ENCODE data around the gene PDE8A. TPM values are rescaled to one million over a fixed set of nuclear protein-coding genes. Genes with fewer than 3 reads are reported as not detected.

Gene PDE8A
- total and polyA plus RNA-seq, 2 of the 13 experiments (the other 11 are each of a cell fraction or from before 2014, with no cell fraction given) = 26.3 to 48.5 TPM

GRCh38 chr15:84980196-84981053 is 1.2 kb upstream of the PDE8A start (continued):
- no peak for TF ChIP-seq ZNF512B (CRISPR knock-in tag; IDR thresholded peaks at IDR 0.05; ENCODE audit: borderline replicate concordance)
- TF ChIP-seq SRSF1 (optimal IDR thresholded peaks at IDR 0.05; ENCODE audit: low read depth, low read length) = no peak
- no peak for TF ChIP-seq MZF1 (CRISPR knock-in tag; IDR thresholded peaks at IDR 0.05; ENCODE audit: borderline replicate concordance)
- TF ChIP-seq TEAD2 (CRISPR knock-in tag; IDR thresholded peaks at IDR 0.05) = no peak
- peak; percentile 50; the same call in 1 of the 2 replicates for TF ChIP-seq SALL2 (CRISPR knock-in tag; IDR thresholded peaks at IDR 0.05)
- 0 out of 2 replicates have a peak, but pooled peaks have one; percentile 51 for TF ChIP-seq NR2F2 (IDR thresholded peaks at IDR 0.05; ENCODE audit: borderline replicate concordance, low read depth)
- peak; percentile 70 for TF ChIP-seq LBX2 (CRISPR knock-in tag; IDR thresholded peaks at IDR 0.05; ENCODE audit: borderline replicate concordance)
- TF ChIP-seq ZNF580 (CRISPR knock-in tag; IDR thresholded peaks at IDR 0.05; ENCODE audit: borderline replicate concordance, low read depth) = peak; percentile 89; the same call in 1 of the 2 replicates
- TF ChIP-seq NR2C2 (CRISPR knock-in tag; IDR thresholded peaks at IDR 0.05; ENCODE audit: borderline replicate concordance) = peak; percentile 84
- TF ChIP-seq DZIP1 (CRISPR knock-in tag; IDR thresholded peaks at IDR 0.05) = peak; percentile 79; the same call in 1 of the 2 replicates
- TF ChIP-seq PATZ1 (CRISPR knock-in tag; IDR thresholded peaks at IDR 0.05) = peak; percentile 80
- TF ChIP-seq MEIS2 (CRISPR knock-in tag; IDR thresholded peaks at IDR 0.05) = peak; percentile 62; the same call in 1 of the 2 replicates
- TF ChIP-seq KLF9 (CRISPR knock-in tag; IDR thresholded peaks at IDR 0.05; ENCODE audit: low read depth) = peak; percentile 99
- TF ChIP-seq RFXAP (CRISPR knock-in tag; IDR thresholded peaks at IDR 0.05; ENCODE audit: borderline replicate concordance) = peak; percentile 29; the same call in 1 of the 2 replicates
- peak; percentile 92 for TF ChIP-seq MYPOP (CRISPR knock-in tag; IDR thresholded peaks at IDR 0.05)
- TF ChIP-seq SOX13 (IDR thresholded peaks at IDR 0.05) = peak; percentile 37; the same call in 1 of the 2 replicates
- TF ChIP-seq SOX13 (CRISPR knock-in tag; conservative IDR thresholded peaks at IDR 0.05 in 1 of 2, IDR thresholded peaks at IDR 0.05 in 1 of 2) = 0 out of 4 replicates have a peak, but pooled peaks of 1 of the 2 experiments have one; percentile 35
- peak; percentile 83 for TF ChIP-seq ZMYM4 (CRISPR knock-in tag; IDR thresholded peaks at IDR 0.05)
